Liver (tissue), 9 donors: Measurements from ENCODE around the gene FAM168B. TPM values are rescaled to one million over a fixed set of nuclear protein-coding genes. Genes with fewer than 3 reads are reported as not detected.

Experiments
- DNase-seq: peaks from one replicate; pipeline ENCODE4 v3.0.0-alpha.2; 2017; ENCODE audit warnings: low spot score
- H3K27ac ChIP-seq, 2 donors: one replicate each; pipeline ENCODE4 v1.7.0; 2013; ENCODE audit warnings: inconsistent platforms in 2 of 2, low read length in 2 of 2, control low read depth in 1 of 2, low read depth in 1 of 2, mild to moderate bottlenecking in 1 of 2
- H3K27me3 ChIP-seq, 4 donors: one replicate each; pipeline versions ENCODE4 v1.6.1 to v1.7.0; 2013; ENCODE audit warnings: low read length in 3 of 4, inconsistent platforms in 1 of 4, mild to moderate bottlenecking in 1 of 4, moderate library complexity in 1 of 4; ENCODE audit not compliant: control insufficient read depth in 4 of 4, insufficient read depth in 4 of 4
- H3K36me3 ChIP-seq, 4 donors: one replicate each; pipeline versions ENCODE4 v1.6.1 to v1.7.0; 2013; ENCODE audit warnings: low read length in 3 of 4, mild to moderate bottlenecking in 3 of 4, low read depth in 1 of 4, moderate library complexity in 1 of 4; ENCODE audit not compliant: control insufficient read depth in 4 of 4, insufficient read depth in 3 of 4
- H3K4me1 ChIP-seq, 4 donors: one replicate each; pipeline versions ENCODE4 v1.6.1 to v1.7.0; 2013; ENCODE audit warnings: low read length in 3 of 4, mild to moderate bottlenecking in 3 of 4, moderate library complexity in 1 of 4; ENCODE audit not compliant: control insufficient read depth in 4 of 4, insufficient read depth in 4 of 4
- H3K4me3 ChIP-seq, 3 donors: one replicate each; pipeline versions ENCODE4 v1.6.1 to v1.7.0; 2013; ENCODE audit warnings: low read length in 3 of 3, control low read depth in 1 of 3, low read depth in 1 of 3, mild to moderate bottlenecking in 1 of 3
- H3K9ac ChIP-seq, 2 donors: one replicate each; pipeline ENCODE4 v1.7.0; 2013; ENCODE audit warnings: low read length in 2 of 2, mild to moderate bottlenecking in 2 of 2, moderate library complexity in 2 of 2, control low read depth in 1 of 2, low read depth in 1 of 2
- H3K9me3 ChIP-seq, 4 donors: one replicate each; pipeline versions ENCODE4 v1.6.1 to v1.7.0; 2013; ENCODE audit warnings: low read length in 3 of 4; ENCODE audit not compliant: control insufficient read depth in 4 of 4
- EGR1 ChIP-seq, 2 donors: IDR thresholded peaks; 2 replicates each; pipeline ENCODE4 v1.6.1; 2016 to 2018; ENCODE audit warnings: antibody characterized with exemption in 2 of 2, low read depth in 2 of 2
- FOXA1 ChIP-seq: IDR thresholded peaks from 2 replicates; pipeline ENCODE4 v1.6.1; 2016; ENCODE audit warnings: antibody characterized with exemption
- GABPA ChIP-seq, 2 donors: IDR thresholded peaks in 1 of 2; conservative IDR thresholded peaks in 1 of 2; 2 replicates each; pipeline ENCODE4 v1.6.1; 2016; ENCODE audit warnings: antibody characterized with exemption in 2 of 2, mild to moderate bottlenecking in 1 of 2, moderate library complexity in 1 of 2
- HNF4A ChIP-seq, 2 donors: conservative IDR thresholded peaks; 2 replicates each; pipeline ENCODE4 v1.6.1; 2016; ENCODE audit warnings: antibody characterized with exemption in 2 of 2, mild to moderate bottlenecking in 2 of 2
- HNF4G ChIP-seq: IDR thresholded peaks from 2 replicates; pipeline ENCODE4 v1.6.1; 2016; ENCODE audit warnings: antibody characterized with exemption
- JUND ChIP-seq, 2 donors: IDR thresholded peaks; 2 replicates each; pipeline ENCODE4 v1.6.1; 2016; ENCODE audit warnings: antibody characterized with exemption in 2 of 2
- NR2F2 ChIP-seq: IDR thresholded peaks from 2 replicates; pipeline ENCODE4 v1.6.1; 2016; ENCODE audit warnings: antibody characterized with exemption
- RAD21 ChIP-seq, 2 donors: IDR thresholded peaks; 2 replicates each; pipeline ENCODE4 v1.6.1; 2016; ENCODE audit warnings: antibody characterized with exemption in 2 of 2, mild to moderate bottlenecking in 2 of 2
- RXRA ChIP-seq, 2 donors: IDR thresholded peaks; 2 replicates each; pipeline ENCODE4 v1.6.1; 2017 to 2018; ENCODE audit warnings: antibody characterized with exemption in 2 of 2, mild to moderate bottlenecking in 1 of 2
- TAF1 ChIP-seq: conservative IDR thresholded peaks from 2 replicates; pipeline ENCODE4 v1.6.1; 2016; ENCODE audit warnings: antibody characterized with exemption, mild to moderate bottlenecking
- YY1 ChIP-seq: IDR thresholded peaks from 2 replicates; pipeline ENCODE4 v1.6.1; 2016; ENCODE audit warnings: antibody characterized with exemption, mild to moderate bottlenecking
- WGBS: extraction: QIAGEN DNeasy Blood & Tissue Kit; methylation state at CpG from one replicate; pipeline ENCODE4 v1.1.7; 2013; 5-methylcytosine and 5-hydroxymethylcytosine counted together
- polyA plus RNA-seq, 2 donors: library from polyadenylated mRNA; stranded (reverse) in 1 of 2; unstranded in 1 of 2; fragments of 200-250 nt in 1 of 2; fragments of >200 nt in 1 of 2; fragmentation: Nextera tagmentation in 1 of 2; extraction: Ambion mirVana in 1 of 2; gene quantifications; one replicate each; pipeline versions ENCODE4 v1.2.1 to v1.2.3, GENCODE V29; 2013 to 2015
- total RNA-seq, 2 donors: library from RNA; depleted of rRNA; stranded (reverse); fragments of >200 nt; gene quantifications; one replicate each; pipeline ENCODE4 v1.2.3, GENCODE V29; 2014
- TF ChIP-seq, protein P1 (sequence below): IDR thresholded peaks from 2 replicates; pipeline ENCODE4 v1.6.1; 2016; ENCODE audit warnings: antibody characterized with exemption
- TF ChIP-seq, protein P2 (sequence below): fragments of 150-350 bp; IDR thresholded peaks from 2 replicates; pipeline ENCODE4 v1.5.1; 2017; ENCODE audit warnings: improper control_type of control experiment, low read depth, low read length; ENCODE audit not compliant: missing input control
- TF ChIP-seq, protein P3 (sequence below): IDR thresholded peaks from 2 replicates; pipeline ENCODE4 v1.6.1; 2016; ENCODE audit warnings: antibody characterized with exemption, mild to moderate bottlenecking
- TF ChIP-seq, protein P4 (sequence below): IDR thresholded peaks from 2 replicates; pipeline ENCODE4 v1.6.1; 2016; ENCODE audit warnings: antibody characterized with exemption
- donor health status: healthy.
- donor health status: healthy.
- donor health status: healthy.
- donor health status: healthy.
- donor health status: healthy.

The FAM168B gene
- total and polyA plus RNA-seq, 4 donors: 13.9 to 62.3 (median 30.8) TPM

DNA sequence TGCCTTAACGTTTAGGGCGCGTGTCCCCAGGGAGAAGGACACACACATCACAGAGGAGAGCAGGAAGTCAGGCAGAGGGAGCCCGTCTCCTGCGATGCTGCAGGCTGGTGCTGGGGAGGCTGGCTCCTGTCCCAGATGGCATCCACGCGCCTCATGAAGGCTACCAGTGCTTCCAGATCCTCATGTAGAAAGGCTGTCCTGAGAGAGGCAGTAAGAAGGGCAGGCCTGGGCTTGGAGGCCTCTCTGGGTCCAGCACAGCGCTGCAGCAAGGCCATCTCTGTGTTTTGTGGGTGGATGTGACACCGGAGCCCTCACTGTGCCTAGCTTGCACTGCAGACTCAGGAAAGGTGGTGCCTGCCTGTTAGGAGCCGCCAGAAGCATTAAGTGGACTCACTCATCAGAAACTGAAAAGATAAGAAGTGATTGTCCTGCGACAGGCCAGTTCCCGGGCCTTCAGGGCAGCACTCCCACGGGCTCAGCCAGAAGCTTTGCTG, 62.7 kb downstream of the FAM168B start:
- Histone ChIP-seq H3K27ac (no peak overlapping the region), H3K27me3 (peaks cover 0 to 11% (median 2%) of the 10 kb centered on the region in 4 donors), H3K9ac (no peak overlapping the region), H3K4me3 (no peak overlapping the region), H3K9me3 (peaks cover 0 to 4% (median 2%) of the 10 kb centered on the region in 4 donors), H3K36me3 (no peaks in the 10 kb centered on the region), H3K4me1 (peaks cover 3 to 5% (median 5%) of the 10 kb centered on the region in 4 donors)
- DNase-seq: no peak
- WGBS: 69% methylated on average over 13 of the region's 13 CpGs
- no peak for TF ChIP-seq HNF4A (conservative IDR thresholded peaks at IDR 0.05)
- no peak for TF ChIP-seq RXRA (IDR thresholded peaks at IDR 0.05)
- TF ChIP-seq, protein P1, sequence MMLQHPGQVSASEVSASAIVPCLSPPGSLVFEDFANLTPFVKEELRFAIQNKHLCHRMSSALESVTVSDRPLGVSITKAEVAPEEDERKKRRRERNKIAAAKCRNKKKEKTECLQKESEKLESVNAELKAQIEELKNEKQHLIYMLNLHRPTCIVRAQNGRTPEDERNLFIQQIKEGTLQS: no peak
- TF ChIP-seq, protein P2, sequence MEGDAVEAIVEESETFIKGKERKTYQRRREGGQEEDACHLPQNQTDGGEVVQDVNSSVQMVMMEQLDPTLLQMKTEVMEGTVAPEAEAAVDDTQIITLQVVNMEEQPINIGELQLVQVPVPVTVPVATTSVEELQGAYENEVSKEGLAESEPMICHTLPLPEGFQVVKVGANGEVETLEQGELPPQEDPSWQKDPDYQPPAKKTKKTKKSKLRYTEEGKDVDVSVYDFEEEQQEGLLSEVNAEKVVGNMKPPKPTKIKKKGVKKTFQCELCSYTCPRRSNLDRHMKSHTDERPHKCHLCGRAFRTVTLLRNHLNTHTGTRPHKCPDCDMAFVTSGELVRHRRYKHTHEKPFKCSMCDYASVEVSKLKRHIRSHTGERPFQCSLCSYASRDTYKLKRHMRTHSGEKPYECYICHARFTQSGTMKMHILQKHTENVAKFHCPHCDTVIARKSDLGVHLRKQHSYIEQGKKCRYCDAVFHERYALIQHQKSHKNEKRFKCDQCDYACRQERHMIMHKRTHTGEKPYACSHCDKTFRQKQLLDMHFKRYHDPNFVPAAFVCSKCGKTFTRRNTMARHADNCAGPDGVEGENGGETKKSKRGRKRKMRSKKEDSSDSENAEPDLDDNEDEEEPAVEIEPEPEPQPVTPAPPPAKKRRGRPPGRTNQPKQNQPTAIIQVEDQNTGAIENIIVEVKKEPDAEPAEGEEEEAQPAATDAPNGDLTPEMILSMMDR: no peak
- TF ChIP-seq FOXA1: no peak
- TF ChIP-seq GABPA (IDR thresholded peaks at IDR 0.05 in 1 of 2, conservative IDR thresholded peaks at IDR 0.05 in 1 of 2): no peak
- TF ChIP-seq YY1: no peak
- no peak for TF ChIP-seq TAF1
- no peak for TF ChIP-seq NR2F2
- no peak for TF ChIP-seq EGR1 (IDR thresholded peaks at IDR 0.05; ENCODE audit: low read depth in 2 of 2)
- TF ChIP-seq JUND (IDR thresholded peaks at IDR 0.05): no peak
- TF ChIP-seq, protein P3, sequence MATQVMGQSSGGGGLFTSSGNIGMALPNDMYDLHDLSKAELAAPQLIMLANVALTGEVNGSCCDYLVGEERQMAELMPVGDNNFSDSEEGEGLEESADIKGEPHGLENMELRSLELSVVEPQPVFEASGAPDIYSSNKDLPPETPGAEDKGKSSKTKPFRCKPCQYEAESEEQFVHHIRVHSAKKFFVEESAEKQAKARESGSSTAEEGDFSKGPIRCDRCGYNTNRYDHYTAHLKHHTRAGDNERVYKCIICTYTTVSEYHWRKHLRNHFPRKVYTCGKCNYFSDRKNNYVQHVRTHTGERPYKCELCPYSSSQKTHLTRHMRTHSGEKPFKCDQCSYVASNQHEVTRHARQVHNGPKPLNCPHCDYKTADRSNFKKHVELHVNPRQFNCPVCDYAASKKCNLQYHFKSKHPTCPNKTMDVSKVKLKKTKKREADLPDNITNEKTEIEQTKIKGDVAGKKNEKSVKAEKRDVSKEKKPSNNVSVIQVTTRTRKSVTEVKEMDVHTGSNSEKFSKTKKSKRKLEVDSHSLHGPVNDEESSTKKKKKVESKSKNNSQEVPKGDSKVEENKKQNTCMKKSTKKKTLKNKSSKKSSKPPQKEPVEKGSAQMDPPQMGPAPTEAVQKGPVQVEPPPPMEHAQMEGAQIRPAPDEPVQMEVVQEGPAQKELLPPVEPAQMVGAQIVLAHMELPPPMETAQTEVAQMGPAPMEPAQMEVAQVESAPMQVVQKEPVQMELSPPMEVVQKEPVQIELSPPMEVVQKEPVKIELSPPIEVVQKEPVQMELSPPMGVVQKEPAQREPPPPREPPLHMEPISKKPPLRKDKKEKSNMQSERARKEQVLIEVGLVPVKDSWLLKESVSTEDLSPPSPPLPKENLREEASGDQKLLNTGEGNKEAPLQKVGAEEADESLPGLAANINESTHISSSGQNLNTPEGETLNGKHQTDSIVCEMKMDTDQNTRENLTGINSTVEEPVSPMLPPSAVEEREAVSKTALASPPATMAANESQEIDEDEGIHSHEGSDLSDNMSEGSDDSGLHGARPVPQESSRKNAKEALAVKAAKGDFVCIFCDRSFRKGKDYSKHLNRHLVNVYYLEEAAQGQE: no peak

DNA sequence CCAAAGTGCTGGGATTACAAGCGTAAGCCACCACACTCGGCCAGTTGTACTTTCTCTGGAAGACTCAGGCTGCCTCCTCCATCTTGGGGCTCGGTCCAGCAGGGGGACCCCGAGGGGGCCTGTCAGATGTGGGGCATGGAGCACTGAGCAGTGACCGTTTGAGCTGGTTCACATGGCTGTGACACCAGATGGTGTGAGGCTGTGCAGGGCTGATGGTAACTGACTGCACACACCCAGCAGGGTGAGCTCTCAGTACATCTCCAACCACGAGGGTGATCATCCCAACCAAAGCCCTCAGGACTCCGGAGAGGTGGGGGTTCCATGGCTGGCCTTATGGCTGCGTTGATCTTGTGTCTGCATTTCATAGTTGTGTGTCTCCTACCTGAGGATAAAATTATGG, 63.4 kb downstream of the FAM168B start:
- no peak overlapping the region for H3K4me3 ChIP-seq
- H3K27me3 ChIP-seq: peaks cover 0 to 4% (median 2%) of the 10 kb centered on the region in 4 donors
- TF ChIP-seq HNF4G (no peak), YY1 (no peak), NR2F2 (no peak), FOXA1 (no peak), JUND (IDR thresholded peaks at IDR 0.05) (no peak), TAF1 (no peak), RAD21 (IDR thresholded peaks at IDR 0.05) (no peak), EGR1 (IDR thresholded peaks at IDR 0.05; ENCODE audit: low read depth in 2 of 2) (no peak)
- TF ChIP-seq, protein P4, sequence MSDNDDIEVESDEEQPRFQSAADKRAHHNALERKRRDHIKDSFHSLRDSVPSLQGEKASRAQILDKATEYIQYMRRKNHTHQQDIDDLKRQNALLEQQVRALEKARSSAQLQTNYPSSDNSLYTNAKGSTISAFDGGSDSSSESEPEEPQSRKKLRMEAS: no peak
- TF ChIP-seq, protein P2: no peak
- DNase-seq: no peak
- no peaks in the 10 kb centered on the region for H3K36me3 ChIP-seq
- no peak overlapping the region for H3K27ac ChIP-seq
- peaks cover 0 to 4% (median 2%) of the 10 kb centered on the region in 4 donors for H3K9me3 ChIP-seq
- H3K9ac ChIP-seq: no peak overlapping the region
- H3K4me1 ChIP-seq: peaks cover 0 to 3% (median under 1%) of the 10 kb centered on the region in 4 donors
- 70% methylated on average over 8 of the region's 8 CpGs for WGBS
